AG04449 (cell line): Measurements from ENCODE around the gene KCNC3.

Experiments used
- CTCF ChIA-PET: fragments of 350-600 bp; formaldehyde crosslinking; extraction: SDS; loops from one replicate; lab custom pipeline; 2021; ENCODE audit warnings: antibody characterized with exemption; lab: Yijun Ruan, JAX
- POLR2A ChIA-PET: fragments of 400-600, 350-600 bp; formaldehyde crosslinking; extraction: SDS; loops from one replicate; lab custom pipeline; 2020; ENCODE audit warnings: antibody characterized with exemption, inconsistent platforms; lab: Yijun Ruan, JAX
- DNase-seq: peaks from one replicate; pipeline ENCODE4 v3.0.0-alpha.2; 2010; ENCODE audit warnings: low read depth, low spot score
- H3K4me3 ChIP-seq: 2 replicates; pipeline ENCODE4 v1.5.1; 2011; ENCODE audit warnings: low read depth, mild to moderate bottlenecking, control low read depth, low read length
- CTCF ChIP-seq: IDR thresholded peaks from one replicate; pipeline ENCODE4 v1.5.1; 2011; ENCODE audit warnings: mild to moderate bottlenecking, moderate library complexity, low read length, control low read depth, inconsistent platforms; ENCODE audit not compliant: insufficient read depth; ENCODE audit errors: missing control alignments

Gene KCNC3

GRCh38 chr19:50327461-50328223 lies 1.5 kb downstream of the KCNC3 start:
- ChIA-PET CTCF (interaction anchor here (1.6 kb wide), 1 partner anchor 75 kb away, joined by 3 read pairs; no protein-coding TSS in a partner anchor), POLR2A (no interaction called here)
- TF ChIP-seq CTCF: no peak
- no peak overlapping the region for H3K4me3 ChIP-seq
- no peak for DNase-seq

GRCh38 chr19:50327013-50327412 lies 2.2 kb downstream of the KCNC3 start:
- TF ChIP-seq CTCF: no peak
- no peak for DNase-seq
- no peak overlapping the region for H3K4me3 ChIP-seq
- POLR2A ChIA-PET: no interaction called here
- CTCF ChIA-PET: no interaction called here

GRCh38 chr19:50326101-50326664 lies 3.0 kb downstream of the KCNC3 start:
- ChIA-PET CTCF (no interaction called here), POLR2A (no interaction called here)
- TF ChIP-seq CTCF: no peak
- H3K4me3 ChIP-seq: no peak overlapping the region
- DNase-seq: no peak

GRCh38 chr19:50325310-50326100 lies 3.7 kb downstream of the KCNC3 start:
- no peak for DNase-seq
- no peak for TF ChIP-seq CTCF
- CTCF ChIA-PET: no interaction called here
- no peak overlapping the region for H3K4me3 ChIP-seq
- POLR2A ChIA-PET: no interaction called here

GRCh38 chr19:50324331-50324730 lies 4.8 kb downstream of the KCNC3 start:
- no peak for TF ChIP-seq CTCF
- H3K4me3 ChIP-seq: no peak overlapping the region
- CTCF ChIA-PET: no interaction called here
- no peak for DNase-seq
- POLR2A ChIA-PET: no interaction called here

GRCh38 chr19:50323782-50324133 lies 5.4 kb downstream of the KCNC3 start:
- no peak overlapping the region for H3K4me3 ChIP-seq
- DNase-seq: no peak
- ChIA-PET CTCF (no interaction called here), POLR2A (no interaction called here)
- TF ChIP-seq CTCF: no peak
